K562 (cell line): ENCODE data around the gene MAP2. TPM values are rescaled to one million over a fixed set of nuclear protein-coding genes. Genes with fewer than 3 reads are reported as not detected.

Source experiments
- ATAC-seq: fragments of 200-7000 bp; cut with Tn5 transposase; 3 replicates; pipeline ENCODE4 v1.9.1; 2020; ENCODE audit warnings: moderate library complexity
- BruUV-seq: library from RNA; stranded (reverse); fragments of 400-500 nt; replicated peaks from 2 replicates; lab custom pipeline; 2021; lab: Mats Ljungman, UMichigan
- CTCF ChIA-PET: fragments of 300-600 bp; formaldehyde crosslinking; extraction: SDS; loops from one replicate; lab custom pipeline; 2021; ENCODE audit warnings: low intra/inter-chr PET ratio; lab: Yijun Ruan, JAX
- POLR2A ChIA-PET: fragments of 300-600, 350-650 bp; sonication (Branson Sonifier 250); formaldehyde crosslinking; extraction: SDS; loops from one replicate; lab custom pipeline; 2021; ENCODE audit warnings: antibody characterized with exemption, inconsistent platforms; lab: Yijun Ruan, JAX
- DNase-seq, 4 experiments: peaks; one replicate each; pipeline versions ENCODE4 v3.0.0 to v3.0.0-alpha.2; 2011 to 2018; ENCODE audit warnings: low spot score in 3 of 4, mixed read lengths in 3 of 4; ENCODE audit errors: extremely low read depth in 1 of 4
- FAIRE-seq: peaks from 2 replicates; lab custom pipeline; 2011; peaks lifted over from hg19 to GRCh38; lab: Jason Lieb, UNC
- H2AFZ ChIP-seq: 2 replicates; pipeline ENCODE4 v1.6.0; 2011; ENCODE audit warnings: low read depth, low read length, control low read depth, inconsistent platforms
- H3K27ac ChIP-seq: fragments of 200-600 bp; 3 replicates; pipeline ENCODE4 v1.8.0; 2011; ENCODE audit warnings: low read depth, mild to moderate bottlenecking, control low read depth, inconsistent platforms, low read length, moderate library complexity, mixed read lengths; ENCODE audit errors: extremely low read depth
- H3K27me3 ChIP-seq, 2 experiments: fragments of 300-600 bp in 1 of 2; 2 replicates in 1 of 2; 3 replicates in 1 of 2; pipeline versions ENCODE4 v1.6.0 to v1.8.0; 2011; ENCODE audit warnings: inconsistent platforms in 2 of 2, low read length in 2 of 2, mild to moderate bottlenecking in 1 of 2, mixed read lengths in 1 of 2, moderate library complexity in 1 of 2; ENCODE audit not compliant: control insufficient read depth in 2 of 2, insufficient read depth in 2 of 2
- H3K36me3 ChIP-seq: fragments of 300-600 bp; 3 replicates; pipeline ENCODE4 v1.8.0; 2011; ENCODE audit warnings: mild to moderate bottlenecking, low read length, inconsistent platforms; ENCODE audit not compliant: control insufficient read depth, insufficient read depth
- H3K4me1 ChIP-seq, 2 experiments: fragments of 200-600 bp in 1 of 2; replicated peaks in 1 of 2; 2 replicates in 1 of 2; 3 replicates in 1 of 2; pipeline versions ENCODE4 v1.5.1 to v1.8.0; 2011; ENCODE audit warnings: inconsistent platforms in 2 of 2, low read length in 2 of 2, mild to moderate bottlenecking in 1 of 2, mixed read lengths in 1 of 2, moderate library complexity in 1 of 2; ENCODE audit not compliant: control insufficient read depth in 2 of 2, insufficient read depth in 2 of 2
- H3K4me2 ChIP-seq: 2 replicates; pipeline ENCODE4 v1.6.1; 2011; ENCODE audit warnings: low read length, control low read depth, inconsistent platforms, mixed read lengths; ENCODE audit not compliant: insufficient read depth
- H3K4me3 ChIP-seq: fragments of 200-600 bp; sonication (generic), shearing (Covaris generic); 2 replicates; pipeline ENCODE4 v1.5.1; 2016; ENCODE audit warnings: control low read depth, inconsistent platforms
- H3K79me2 ChIP-seq: fragments of 200-600 bp; 3 replicates; pipeline ENCODE4 v1.8.0; 2011; ENCODE audit warnings: low read length, inconsistent platforms; ENCODE audit not compliant: control insufficient read depth, insufficient read depth
- H3K9ac ChIP-seq, 2 experiments: 2 replicates each; pipeline versions ENCODE4 v1.6.0 to v1.6.1; 2011; ENCODE audit warnings: low read depth in 2 of 2, low read length in 2 of 2, control low read depth in 1 of 2, inconsistent platforms in 1 of 2, mild to moderate bottlenecking in 1 of 2, mixed read lengths in 1 of 2; ENCODE audit not compliant: insufficient read depth in 1 of 2
- H3K9me1 ChIP-seq: one replicate; pipeline ENCODE4 v1.6.0; 2011; ENCODE audit warnings: inconsistent platforms, mild to moderate bottlenecking, low read length, moderate library complexity; ENCODE audit not compliant: control insufficient read depth, insufficient read depth
- H3K9me3 ChIP-seq: replicated peaks from 2 replicates; pipeline ENCODE4 v1.5.1; 2011; ENCODE audit warnings: low read depth, low read length, inconsistent platforms; ENCODE audit not compliant: control insufficient read depth, insufficient read depth
- H4K20me1 ChIP-seq: replicated peaks from 2 replicates; pipeline ENCODE4 v1.6.1; 2011; ENCODE audit warnings: low read length, inconsistent platforms, mixed read lengths; ENCODE audit not compliant: control insufficient read depth, insufficient read depth
- BCL6 ChIP-seq: fragments of 250-450 bp; sonication (Bioruptor Pico); IDR thresholded peaks from 2 replicates; pipeline ENCODE4 v1.4.0; 2020
- MTF1 ChIP-seq: fragments of 250-450 bp; sonication (Bioruptor Pico); IDR thresholded peaks from 2 replicates; pipeline ENCODE4 v1.9.0; 2021; ENCODE audit warnings: moderate library complexity, mild to moderate bottlenecking, inconsistent platforms, borderline replicate concordance
- SMC3 ChIP-seq: conservative IDR thresholded peaks from 2 replicates; pipeline ENCODE4 v1.6.1; 2011; ENCODE audit warnings: low read depth, low read length, improper control_type of control experiment; ENCODE audit not compliant: insufficient read depth
- TGIF2 ChIP-seq: sonication (generic); formaldehyde crosslinking; IDR thresholded peaks from 2 replicates; pipeline ENCODE4 v1.8.1; 2022; ENCODE audit warnings: mild to moderate bottlenecking, missing genetic modification reagents, moderate library complexity
- ZFP1 ChIP-seq: fragments of 450-650 bp; formaldehyde crosslinking; IDR thresholded peaks from 2 replicates; pipeline ENCODE4 v1.4.0; 2020; ENCODE audit warnings: mild to moderate bottlenecking, mixed read lengths
- ZNF778 ChIP-seq: fragments of 450-650 bp; formaldehyde crosslinking; IDR thresholded peaks from 2 replicates; pipeline ENCODE4 v1.4.0; 2020; ENCODE audit warnings: mild to moderate bottlenecking, moderate library complexity
- ZNF780A ChIP-seq: fragments of 250-450 bp; sonication (Bioruptor Pico); IDR thresholded peaks from 2 replicates; pipeline ENCODE4 v1.5.0; 2021; ENCODE audit warnings: mild to moderate bottlenecking
- WGBS: fragments of 100-300 bp; shearing (Covaris generic); methylation state at CpG from one replicate; pipeline ENCODE4 v1.1.6; 2016; ENCODE audit warnings: low coverage, mixed read lengths; ENCODE audit not compliant: insufficient coverage; ENCODE audit errors: missing lambda C conversion rate; 5-methylcytosine and 5-hydroxymethylcytosine counted together
- in situ Hi-C: fragments of 300-500 bp; cut with MboI; formaldehyde crosslinking; loops from 4 replicates; pipeline ENCODE4 v1.15.0; 2018; ENCODE audit warnings: inconsistent platforms, mixed read lengths
- intact Hi-C: fragments of 100-400 bp; cut with micrococcal nuclease; formaldehyde crosslinking; loops from 2 replicates; pipeline ENCODE4 v1.14.2; 2022
- polyA plus RNA-seq, 8 experiments: library from polyadenylated mRNA; depleted of rRNA in 4 of 8; stranded (reverse) in 5 of 8; unstranded in 3 of 8; fragments of >200 nt; fragmentation: Nextera tagmentation in 2 of 8; fragmentation: Illumina TruSeq in 1 of 8; extraction: Ambion mirVana in 2 of 8; extraction: Trizol in 1 of 8; gene quantifications; 2 replicates each; pipeline versions ENCODE4 v1.2.1 to v1.2.3, GENCODE V29; 2011 to 2014; ENCODE audit warnings: inconsistent platforms in 1 of 8, missing spikeins in 1 of 8
- total RNA-seq, 7 experiments: library from RNA; depleted of rRNA in 6 of 7; stranded (reverse); fragments of >200 nt in 6 of 7; fragmentation: Illumina TruSeq in 2 of 7; extraction: Trizol in 2 of 7; gene quantifications; 2 replicates each; pipeline versions ENCODE4 v1.2.1 to v1.2.3, GENCODE V29; 2011 to 2021; ENCODE audit warnings: low replicate concordance in 1 of 7
- TF ChIP-seq, protein P1 (sequence below): sonication (generic); formaldehyde crosslinking; IDR thresholded peaks from 2 replicates; pipeline ENCODE4 v1.8.1; 2023; ENCODE audit warnings: mild to moderate bottlenecking, missing genetic modification reagents
- TF ChIP-seq, protein P2 (sequence below): sonication (generic); formaldehyde crosslinking; IDR thresholded peaks from 2 replicates; pipeline ENCODE4 v1.8.0; 2022; ENCODE audit warnings: missing genetic modification reagents, mild to moderate bottlenecking, borderline replicate concordance

The MAP2 gene
- total and polyA plus RNA-seq, 9 of the 15 experiments (the other 6 are each of a cell fraction or from before 2014, with no cell fraction given) = 0.13 TPM; not detected in 8

DNA sequence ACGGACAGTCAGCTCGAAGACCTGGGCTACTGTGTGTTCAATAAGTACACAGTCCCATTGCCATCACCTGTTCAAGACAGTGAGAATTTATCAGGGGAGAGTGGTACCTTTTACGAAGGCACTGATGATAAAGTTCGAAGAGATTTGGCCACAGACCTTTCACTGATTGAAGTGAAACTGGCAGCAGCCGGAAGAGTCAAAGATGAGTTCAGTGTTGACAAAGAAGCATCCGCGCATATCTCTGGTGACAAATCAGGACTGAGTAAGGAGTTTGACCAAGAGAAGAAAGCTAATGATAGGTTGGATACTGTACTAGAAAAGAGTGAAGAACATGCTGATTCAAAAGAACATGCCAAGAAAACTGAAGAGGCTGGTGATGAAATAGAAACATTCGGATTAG is 270.9 kb downstream of the MAP2 start:
- no peaks in the 10 kb centered on the region for H3K4me1 ChIP-seq
- H3K9ac ChIP-seq = no peak overlapping the region
- H4K20me1 ChIP-seq = no peaks in the 10 kb centered on the region
- H3K4me2 ChIP-seq = no peak overlapping the region
- TF ChIP-seq, protein P1, sequence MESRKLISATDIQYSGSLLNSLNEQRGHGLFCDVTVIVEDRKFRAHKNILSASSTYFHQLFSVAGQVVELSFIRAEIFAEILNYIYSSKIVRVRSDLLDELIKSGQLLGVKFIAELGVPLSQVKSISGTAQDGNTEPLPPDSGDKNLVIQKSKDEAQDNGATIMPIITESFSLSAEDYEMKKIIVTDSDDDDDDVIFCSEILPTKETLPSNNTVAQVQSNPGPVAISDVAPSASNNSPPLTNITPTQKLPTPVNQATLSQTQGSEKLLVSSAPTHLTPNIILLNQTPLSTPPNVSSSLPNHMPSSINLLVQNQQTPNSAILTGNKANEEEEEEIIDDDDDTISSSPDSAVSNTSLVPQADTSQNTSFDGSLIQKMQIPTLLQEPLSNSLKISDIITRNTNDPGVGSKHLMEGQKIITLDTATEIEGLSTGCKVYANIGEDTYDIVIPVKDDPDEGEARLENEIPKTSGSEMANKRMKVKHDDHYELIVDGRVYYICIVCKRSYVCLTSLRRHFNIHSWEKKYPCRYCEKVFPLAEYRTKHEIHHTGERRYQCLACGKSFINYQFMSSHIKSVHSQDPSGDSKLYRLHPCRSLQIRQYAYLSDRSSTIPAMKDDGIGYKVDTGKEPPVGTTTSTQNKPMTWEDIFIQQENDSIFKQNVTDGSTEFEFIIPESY (CRISPR knock-in tag) = no peak
- TF ChIP-seq, all 486 proteins: peak for 0
- no peak overlapping the region for H3K27ac ChIP-seq
- BruUV-seq = no TSS peak
- no peaks in the 10 kb centered on the region for H3K9me1 ChIP-seq
- no peak overlapping the region for H3K4me3 ChIP-seq
- WGBS = 1% methylated on average over 8 of the region's 8 CpGs
- in situ Hi-C loops (no loop called here), intact Hi-C loops (no loop called here)
- no peak overlapping the region for H2AFZ ChIP-seq
- H3K27me3 ChIP-seq = no peaks in the 10 kb centered on the region
- no peaks in the 10 kb centered on the region for H3K79me2 ChIP-seq
- no peaks in the 10 kb centered on the region for H3K9me3 ChIP-seq
- FAIRE-seq = no peak
- no peaks in the 10 kb centered on the region for H3K36me3 ChIP-seq
- CTCF ChIA-PET = no interaction called here
- POLR2A ChIA-PET = no interaction called here
- DNase-seq = no peak
- no peak for ATAC-seq

DNA sequence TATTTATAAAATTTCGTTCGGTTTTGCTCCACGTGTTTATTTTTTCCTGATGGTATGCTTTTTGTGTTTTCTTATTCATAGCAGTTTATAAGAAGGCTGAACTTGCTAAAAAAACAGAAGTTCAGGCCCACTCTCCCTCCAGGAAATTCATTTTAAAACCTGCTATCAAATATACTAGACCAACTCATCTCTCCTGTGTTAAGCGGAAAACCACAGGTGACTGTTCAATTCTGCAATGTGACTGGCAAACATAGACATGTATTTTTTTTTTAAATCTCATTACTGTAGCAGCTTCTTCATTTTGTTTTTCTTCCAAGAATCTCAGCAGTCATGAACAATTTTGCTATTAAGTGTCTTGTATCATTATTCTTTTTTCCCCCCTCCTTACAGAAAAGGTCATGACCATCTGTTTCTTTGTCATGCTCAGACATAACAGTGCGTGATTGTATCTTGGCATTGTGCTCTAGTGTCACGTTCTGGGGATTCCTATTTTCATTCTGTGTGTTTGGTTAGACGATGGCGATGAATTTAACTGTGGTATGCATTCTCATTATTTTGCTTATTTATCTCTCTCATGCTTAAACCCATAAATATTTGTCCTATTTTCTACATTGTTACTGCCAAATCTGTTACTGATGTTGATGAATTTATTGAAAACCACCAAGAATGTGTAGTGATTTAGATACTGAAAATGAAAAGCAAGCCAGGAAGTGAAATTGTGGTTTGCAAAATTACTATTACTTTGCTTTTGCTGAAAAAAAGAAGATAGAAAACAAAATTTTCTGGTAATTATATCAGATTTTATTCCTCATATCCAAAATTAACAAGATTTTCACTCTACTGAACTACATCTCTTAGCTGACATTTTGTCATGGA is 273.2 kb downstream of the MAP2 start:
- intact Hi-C loops = no loop called here
- Histone ChIP-seq H3K79me2 (no peaks in the 10 kb centered on the region), H3K4me3 (no peak overlapping the region), H2AFZ (no peak overlapping the region), H3K9me3 (no peaks in the 10 kb centered on the region), H4K20me1 (no peaks in the 10 kb centered on the region), H3K4me1 (no peaks in the 10 kb centered on the region), H3K9me1 (no peaks in the 10 kb centered on the region), H3K27ac (no peak overlapping the region), H3K27me3 (no peaks in the 10 kb centered on the region), H3K4me2 (no peak overlapping the region), H3K9ac (no peak overlapping the region), H3K36me3 (no peaks in the 10 kb centered on the region)
- DNase-seq (no peak), FAIRE-seq (no peak), ATAC-seq (no peak)
- in situ Hi-C loops = no loop called here
- POLR2A ChIA-PET = no interaction called here
- 2% methylated on average over 8 of the region's 8 CpGs for WGBS
- CTCF ChIA-PET = no interaction called here
- no TSS peak for BruUV-seq
- TF ChIP-seq ZFP1 = no peak
- TF ChIP-seq, protein P2, sequence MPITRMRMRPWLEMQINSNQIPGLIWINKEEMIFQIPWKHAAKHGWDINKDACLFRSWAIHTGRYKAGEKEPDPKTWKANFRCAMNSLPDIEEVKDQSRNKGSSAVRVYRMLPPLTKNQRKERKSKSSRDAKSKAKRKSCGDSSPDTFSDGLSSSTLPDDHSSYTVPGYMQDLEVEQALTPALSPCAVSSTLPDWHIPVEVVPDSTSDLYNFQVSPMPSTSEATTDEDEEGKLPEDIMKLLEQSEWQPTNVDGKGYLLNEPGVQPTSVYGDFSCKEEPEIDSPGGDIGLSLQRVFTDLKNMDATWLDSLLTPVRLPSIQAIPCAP (CRISPR knock-in tag) = no peak
- TF ChIP-seq MTF1 = no peak
- TF ChIP-seq ZNF778 (CRISPR knock-in tag) = no peak
- no peak for TF ChIP-seq BCL6 (CRISPR knock-in tag)
- TF ChIP-seq ZNF780A (CRISPR knock-in tag) = no peak
- TF ChIP-seq TGIF2 (CRISPR knock-in tag) = no peak
- TF ChIP-seq SMC3 = no peak
